HK-2 (cell line): Measurements from ENCODE around the gene MCFD2.
"Not testable (repeated sequence)": the region's sequence is repeated elsewhere in the genome, so short reads cannot be mapped to it uniquely, and the experiment has no call there.

ENCODE experiments used
- DNase-seq: peaks from one replicate; pipeline ENCODE4 v3.0.0-alpha.2; 2018; ENCODE audit not compliant: unreplicated experiment

MCFD2 gene

DNA sequence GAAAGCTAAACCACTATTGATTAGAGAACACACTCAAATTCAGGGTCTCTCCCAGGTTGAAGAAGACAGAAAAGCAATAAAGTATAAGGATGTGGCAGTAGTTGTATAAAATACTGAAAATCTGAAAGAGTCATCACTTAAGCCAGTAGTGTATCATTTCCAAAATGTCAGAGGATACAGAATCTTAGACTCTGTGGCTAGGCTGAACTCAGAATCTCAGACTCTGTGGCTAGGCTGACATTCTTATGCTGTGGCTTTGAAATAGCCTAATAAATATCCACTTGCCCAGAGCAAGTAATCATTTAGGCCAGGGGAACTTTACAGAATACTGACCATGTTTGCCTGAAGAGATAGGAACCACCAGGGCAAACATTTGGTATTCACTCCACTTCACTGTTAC, 13.1 kb downstream of the MCFD2 start:
- no peak for DNase-seq

DNA sequence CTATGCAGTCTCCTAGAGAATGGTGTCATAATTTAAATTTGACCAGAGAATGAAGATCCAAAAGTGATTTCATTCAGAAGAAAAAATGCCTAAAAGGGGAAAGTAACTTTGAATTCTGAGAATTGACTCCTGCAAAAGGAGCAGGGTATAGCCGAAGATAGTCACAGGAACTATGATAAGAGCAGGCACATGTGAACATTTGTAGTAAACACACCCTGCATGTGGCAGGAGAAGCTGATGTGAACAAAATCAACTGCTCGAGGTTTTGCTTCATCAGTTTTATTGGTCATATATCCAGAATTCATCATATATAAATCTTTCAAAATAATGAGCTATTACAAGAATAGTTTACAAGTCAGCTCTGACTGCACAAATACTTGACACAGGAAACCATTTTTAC, 14.0 kb downstream of the MCFD2 start:
- no peak for DNase-seq

DNA sequence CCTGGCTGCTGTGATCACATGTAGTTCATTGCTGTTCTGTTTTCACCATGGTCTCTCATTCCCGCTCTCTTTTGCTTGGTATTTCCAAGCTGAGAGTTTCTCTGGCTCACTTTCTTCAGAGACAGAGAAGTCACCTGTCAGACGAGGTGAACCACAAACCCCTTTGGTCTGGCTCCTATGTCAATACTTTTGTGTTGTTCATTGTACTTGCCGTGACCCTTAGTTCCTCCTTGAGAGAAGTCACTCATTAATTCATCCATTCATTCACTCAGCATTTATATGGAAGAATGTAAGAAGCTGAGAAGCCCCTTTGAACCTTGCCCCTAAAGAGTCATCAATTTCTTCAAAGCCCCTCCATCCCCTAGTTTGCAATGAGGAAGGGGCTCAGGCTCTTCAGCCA, 15.2 kb downstream of the MCFD2 start:
- DNase-seq: no peak

DNA sequence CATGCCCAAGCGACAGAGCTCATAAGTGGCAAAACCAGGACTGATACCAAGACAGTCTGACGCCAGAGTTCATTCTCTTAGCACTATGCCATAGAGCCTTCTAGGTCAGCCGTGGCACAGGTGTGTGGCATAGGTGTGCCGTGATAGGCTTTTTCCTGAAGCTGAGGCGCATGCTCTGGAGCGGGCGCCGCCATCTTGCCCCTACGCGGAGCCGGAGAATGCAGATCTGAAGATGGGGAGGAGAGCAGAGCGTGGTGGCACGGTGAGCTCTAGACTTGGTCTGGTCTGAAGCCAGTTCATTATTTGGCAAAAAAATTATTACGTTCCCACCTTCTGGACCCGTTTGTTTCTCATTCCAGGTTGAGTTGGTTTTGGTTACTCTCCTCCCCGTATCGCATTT, 16.6 kb downstream of the MCFD2 start:
- DNase-seq: no peak

DNA sequence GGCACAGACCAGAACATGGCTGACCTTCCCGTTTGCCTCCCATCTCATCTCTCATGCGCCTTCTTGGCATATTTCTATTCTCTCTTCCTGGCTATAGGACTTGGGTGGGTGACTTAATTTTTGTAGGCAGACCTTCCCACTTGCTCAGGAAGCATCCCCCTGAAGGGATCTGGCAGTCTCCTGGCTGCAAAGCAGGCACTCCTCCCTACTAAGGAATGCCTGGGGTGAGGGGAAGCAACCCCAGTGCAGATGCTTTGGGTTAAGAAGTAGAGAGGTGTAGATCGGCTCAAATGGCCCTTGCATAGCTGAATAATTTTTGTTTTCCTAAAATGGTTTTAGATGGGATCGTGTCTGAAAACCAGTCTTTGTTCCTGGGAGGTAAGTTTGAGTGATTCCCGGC, 17.6 kb downstream of the MCFD2 start:
- DNase-seq: no peak

DNA sequence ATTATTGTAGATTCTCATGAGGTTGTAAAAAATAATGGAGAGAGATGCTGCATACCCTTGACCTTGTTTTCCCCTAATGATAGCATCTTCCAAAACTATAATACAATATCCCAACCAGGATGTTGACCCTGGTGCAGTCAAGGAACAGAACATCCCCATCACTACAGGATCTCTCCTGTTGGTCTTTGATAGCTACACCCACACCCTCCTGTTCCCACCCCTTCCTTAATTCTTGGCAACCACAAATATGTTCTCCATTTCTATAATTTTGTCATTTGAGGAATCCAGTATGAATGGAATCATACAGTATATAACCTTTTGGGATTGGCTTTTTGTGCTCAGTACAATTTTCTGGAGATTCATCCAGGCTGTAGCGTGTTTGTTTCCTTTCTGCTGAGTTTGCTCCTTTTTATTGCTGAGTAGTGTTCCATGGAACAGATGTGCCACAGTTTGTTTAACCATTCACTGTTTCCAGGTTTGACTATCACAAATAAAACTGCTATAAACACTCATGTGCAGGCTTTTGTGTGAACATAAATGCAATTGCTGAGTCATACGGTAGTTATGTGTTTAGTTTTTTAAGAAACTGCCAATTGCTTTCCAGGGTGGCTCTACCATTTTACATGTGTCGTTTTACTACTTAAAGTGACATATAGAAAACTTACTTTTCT, 22.2 kb downstream of the MCFD2 start:
- DNase-seq: no peak

DNA sequence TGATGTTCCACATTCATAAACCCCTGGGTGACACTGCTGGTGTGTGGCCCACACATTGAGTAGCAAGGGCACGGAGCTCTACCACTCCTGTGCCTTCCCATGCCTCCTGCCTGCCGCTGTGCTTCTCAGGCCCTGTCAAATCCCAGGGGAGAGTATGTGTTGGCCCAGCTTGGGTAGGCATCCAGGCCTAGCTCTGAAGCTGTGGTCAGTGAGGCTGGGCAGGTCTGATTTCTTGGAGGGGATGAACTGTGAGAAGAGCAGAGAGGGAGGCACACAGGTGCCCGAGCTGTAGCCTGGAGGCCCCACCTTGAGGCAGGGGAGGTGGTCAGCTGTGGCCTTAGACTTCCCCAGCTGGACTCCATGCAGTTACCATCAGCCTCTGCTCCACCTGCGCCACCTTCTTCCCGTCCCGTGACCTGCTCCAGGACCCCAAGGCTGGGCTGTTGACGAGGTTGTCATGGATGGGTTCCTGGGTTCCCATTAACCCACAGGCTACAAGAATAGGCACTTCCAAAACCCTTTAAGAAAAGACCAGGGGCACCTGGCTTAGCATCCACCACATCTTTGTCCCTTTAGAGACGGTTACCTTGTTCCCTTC, 23.6 kb downstream of the MCFD2 start:
- no peak for DNase-seq

DNA sequence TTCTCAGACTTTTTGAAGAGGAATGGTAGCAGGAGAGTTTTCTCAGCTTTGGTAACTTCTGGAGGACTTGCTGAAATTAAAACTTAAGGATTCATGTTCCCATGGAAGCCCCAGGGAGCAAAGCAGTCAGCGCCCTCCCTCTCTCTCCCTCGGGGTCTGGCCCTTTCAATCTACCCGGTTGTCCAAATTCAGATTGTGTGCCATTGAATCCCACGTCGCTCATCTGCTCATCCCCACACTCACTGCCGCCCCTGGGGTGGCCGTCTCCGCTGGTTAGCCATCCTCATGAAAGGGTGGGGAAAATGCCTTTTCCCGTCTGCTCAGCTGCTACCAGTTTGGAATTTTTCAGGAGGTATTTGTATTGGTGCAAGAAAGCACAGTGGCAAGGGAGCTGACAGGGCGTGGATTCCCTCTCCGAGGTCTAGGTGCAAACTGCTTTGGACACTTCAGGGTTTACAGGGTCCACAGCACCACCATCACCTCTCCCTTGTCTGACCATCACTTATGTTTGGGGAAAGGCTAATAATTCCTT, 27.1 kb downstream of the MCFD2 start:
- DNase-seq: no peak

DNA sequence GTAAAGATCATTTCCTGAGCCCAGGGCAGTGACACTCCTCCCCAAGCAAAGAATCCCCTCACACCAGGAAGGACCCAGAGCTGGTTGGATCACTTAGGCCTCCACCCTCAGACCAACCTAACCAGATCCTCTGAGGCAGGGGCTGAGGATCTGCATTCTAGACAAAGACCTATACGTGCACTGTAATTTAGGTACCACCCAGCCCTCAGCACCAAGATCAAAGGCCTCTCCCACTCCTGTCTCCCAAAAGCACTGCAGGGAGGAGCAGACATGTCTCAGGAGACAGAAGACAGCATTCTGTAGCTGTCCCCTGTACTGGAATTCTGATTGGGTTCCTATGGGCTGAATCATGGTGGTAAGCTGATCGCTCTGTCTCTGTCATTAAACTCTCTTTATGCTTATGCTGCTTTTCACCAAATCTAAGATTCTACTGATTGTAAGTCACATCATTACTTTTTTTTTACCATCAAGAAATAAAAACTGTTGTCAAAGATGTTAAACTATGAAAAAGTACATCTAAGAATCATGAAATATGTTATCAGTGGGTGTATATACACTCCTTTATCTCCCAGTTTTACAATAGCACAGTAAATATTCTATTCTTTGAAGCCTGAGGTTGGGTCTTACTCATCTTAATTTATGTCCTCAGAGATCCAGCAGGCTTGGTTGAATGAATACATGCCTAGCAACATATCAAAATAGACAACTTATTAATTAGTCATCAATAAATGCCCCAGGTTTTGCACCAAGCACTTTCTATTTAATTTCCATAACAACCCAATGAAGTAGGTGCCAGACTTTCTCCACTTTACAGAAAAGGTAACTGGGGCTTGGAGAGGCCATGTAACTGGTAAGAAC, 28.3 kb downstream of the MCFD2 start:
- no peak for DNase-seq

DNA sequence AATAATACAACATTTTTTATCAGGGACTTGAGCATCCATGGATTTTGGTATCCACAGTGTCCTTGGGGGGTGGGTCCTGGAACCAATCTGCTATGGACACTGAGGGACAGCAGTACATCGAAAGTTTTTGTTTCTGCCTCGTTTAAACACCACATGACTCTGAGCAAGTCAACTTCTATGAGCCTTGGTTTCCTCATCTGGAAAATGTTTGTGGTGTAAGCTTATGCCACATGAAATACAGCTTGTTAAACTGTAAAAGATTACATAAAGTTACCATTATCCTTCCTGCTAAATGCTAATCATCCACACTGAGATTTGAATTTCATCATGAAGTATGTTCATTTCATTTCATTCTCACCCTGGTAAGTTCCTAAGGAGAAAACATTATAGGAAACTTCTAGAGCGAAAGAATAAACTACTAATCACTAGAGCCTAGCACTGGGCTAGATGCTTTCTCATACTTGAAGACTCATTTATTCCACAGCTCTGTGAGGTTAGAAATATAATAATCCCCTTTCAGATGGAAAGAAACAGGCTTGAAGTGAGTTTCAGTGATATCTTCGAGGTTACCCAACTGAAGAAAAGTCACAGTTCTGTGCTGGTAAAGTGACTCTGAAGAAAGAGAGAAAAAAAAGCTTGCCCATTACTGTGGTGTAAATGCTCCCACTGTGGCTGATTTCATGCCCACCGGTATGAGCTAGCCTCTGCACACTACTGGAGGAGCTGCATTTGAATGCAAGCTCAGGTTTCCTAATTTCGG, 29.2 kb downstream of the MCFD2 start:
- no peak for DNase-seq

DNA sequence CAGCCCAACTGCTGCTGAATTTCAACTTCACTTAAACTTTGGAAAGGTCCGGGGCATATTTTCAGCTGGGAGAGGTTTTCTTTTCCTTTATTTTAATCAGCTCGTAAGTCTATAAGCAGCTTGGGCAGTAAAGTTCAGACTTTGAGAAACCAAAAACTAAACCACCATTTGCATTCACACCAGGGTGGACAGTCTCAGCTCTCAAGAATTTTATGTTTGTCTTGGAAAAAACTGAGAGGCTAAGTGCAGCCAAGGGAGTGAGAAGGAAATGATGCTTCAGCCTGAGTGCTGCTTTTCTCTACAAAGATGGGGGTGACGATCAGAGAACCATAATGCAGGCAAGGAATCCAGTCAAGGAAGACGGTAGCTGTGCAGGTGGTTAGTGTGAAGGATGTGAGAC, 30.2 kb downstream of the MCFD2 start:
- no peak for DNase-seq

DNA sequence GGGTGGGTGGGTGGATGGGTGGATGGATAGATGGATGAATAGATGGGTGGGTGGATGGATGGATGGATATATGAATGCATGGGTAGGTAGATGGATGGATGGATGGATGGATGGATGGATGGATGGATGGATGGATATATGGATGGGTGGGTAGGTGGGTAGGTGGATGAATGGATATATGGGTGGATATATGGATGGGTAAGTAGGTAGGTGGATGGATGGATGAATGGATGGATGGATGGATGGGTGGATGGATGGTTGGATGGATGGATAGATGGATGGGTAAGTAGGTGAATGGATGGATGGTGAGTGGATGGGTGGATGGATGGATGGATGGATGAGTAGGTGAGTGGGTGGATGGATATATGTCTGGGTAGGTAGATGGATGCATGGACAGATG, 36.1 kb downstream of the MCFD2 start:
- DNase-seq: no peak

DNA sequence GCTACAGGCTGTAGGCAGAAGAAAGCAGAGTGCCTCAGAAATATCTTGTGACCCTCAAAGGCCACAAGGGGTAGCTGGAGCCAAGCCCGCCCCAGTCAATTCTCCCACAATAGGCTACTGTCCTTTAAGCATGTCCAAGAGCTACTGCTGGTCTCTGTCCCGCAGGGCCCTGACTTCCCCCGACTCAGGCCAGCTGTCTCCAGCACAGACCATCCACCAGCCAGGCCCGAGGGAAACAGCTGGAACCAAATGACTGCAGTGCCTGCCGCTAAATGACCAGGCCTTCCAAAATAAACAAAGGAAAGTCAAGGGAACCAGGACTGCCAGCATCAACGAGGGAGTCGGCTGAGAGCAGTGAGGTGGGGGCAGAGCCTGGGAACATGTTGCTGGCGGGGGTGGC, 36.7 kb downstream of the MCFD2 start:
- no peak for DNase-seq

DNA sequence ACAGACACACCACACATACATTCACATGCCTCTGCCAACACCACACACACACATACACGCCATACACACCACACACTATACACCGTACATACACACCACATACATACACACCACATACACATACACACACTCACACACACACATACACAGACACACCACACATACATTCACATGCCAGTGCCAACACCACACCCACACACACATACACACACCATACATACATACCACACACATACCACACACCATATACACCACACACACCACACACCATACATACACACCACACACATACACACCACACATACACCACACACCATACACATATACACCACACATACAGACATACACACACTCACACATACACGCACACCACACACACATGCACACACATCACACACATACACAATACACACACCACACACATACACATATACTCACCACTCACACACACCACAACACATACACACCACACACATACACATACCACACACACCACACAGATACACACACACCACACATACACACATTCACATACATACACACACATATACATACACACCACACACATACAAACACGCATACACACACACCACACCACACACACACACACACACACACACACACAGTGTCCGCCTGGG, 37.2 kb downstream of the MCFD2 start:
- DNase-seq: no peak

DNA sequence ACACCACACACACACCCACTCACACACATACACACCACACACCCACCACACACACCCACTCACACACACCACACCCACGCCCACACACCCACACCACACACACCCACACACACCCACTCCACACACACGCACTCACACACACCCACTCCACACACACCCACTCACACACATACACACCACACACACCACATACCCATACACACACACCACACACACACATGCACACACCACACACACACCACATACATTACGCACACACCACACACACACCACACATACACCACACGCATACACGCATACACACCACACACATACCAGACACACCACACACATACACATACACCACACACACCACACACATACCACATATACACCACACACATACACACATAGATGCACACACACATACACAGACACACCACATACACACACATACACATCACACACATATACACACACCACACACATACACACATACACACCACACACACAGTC, 37.9 kb downstream of the MCFD2 start:
- DNase-seq: no peak

DNA sequence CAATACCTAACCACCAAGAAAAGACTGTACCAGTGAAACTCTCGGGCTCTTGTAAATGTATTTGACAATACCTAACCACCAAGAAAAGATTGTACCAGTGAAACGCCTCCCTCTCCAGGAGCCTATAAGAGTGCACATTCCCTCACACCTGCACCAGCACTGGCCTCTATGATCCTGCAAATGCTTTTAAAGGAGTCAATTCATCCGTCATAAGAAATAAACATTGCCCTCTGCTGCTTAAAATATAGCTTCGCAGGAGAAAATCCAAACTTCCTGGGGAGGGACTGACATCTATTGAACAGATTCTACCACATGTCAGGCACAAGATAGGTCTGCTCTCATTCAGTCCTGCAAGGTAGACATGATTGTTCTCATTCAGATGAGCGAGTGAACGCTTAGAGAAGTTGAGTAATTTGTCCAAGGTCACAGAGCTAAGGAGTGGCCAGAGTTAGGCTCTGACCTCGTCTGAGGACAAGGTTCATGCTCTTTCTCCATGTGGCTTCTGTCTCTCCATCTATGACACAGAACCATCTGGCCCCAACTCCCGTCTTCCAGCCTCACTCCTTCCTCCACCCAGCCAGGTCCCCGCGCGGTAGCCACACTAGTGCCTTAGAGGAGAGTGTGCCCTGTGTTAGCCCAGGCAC, 38.7 kb downstream of the MCFD2 start:
- no peak for DNase-seq

DNA sequence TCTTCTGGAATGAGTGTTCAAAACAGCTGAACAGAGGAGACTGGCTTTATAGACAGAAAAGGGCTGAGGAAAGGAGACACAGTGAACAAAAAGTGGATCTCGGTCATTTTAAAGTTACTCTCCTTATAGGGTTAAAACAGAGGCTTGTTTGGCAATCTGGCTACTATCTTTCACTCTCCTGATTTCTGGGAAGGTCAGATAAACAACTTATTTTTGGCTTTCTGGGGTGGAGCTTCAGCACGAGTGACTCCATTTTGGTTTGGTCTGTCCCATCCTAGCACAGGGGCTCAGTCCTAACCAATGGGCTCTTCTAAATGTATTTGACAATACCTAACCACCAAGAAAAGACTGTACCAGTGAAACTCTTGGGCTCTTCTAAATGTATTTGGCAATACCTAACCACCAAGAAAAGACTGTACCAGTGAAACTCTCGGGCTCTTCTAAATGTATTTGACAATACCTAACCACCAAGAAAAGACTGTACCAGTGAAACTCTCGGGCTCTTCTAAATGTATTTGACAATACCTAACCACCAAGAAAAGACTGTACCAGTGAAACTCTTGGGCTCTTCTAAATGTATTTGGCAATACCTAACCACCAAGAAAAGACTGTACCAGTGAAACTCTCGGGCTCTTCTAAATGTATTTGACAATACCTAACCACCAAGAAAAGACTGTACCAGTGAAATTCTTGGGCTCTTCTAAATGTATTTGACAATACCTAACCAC, 39.5 kb downstream of the MCFD2 start:
- DNase-seq: not testable (repeated sequence)

DNA sequence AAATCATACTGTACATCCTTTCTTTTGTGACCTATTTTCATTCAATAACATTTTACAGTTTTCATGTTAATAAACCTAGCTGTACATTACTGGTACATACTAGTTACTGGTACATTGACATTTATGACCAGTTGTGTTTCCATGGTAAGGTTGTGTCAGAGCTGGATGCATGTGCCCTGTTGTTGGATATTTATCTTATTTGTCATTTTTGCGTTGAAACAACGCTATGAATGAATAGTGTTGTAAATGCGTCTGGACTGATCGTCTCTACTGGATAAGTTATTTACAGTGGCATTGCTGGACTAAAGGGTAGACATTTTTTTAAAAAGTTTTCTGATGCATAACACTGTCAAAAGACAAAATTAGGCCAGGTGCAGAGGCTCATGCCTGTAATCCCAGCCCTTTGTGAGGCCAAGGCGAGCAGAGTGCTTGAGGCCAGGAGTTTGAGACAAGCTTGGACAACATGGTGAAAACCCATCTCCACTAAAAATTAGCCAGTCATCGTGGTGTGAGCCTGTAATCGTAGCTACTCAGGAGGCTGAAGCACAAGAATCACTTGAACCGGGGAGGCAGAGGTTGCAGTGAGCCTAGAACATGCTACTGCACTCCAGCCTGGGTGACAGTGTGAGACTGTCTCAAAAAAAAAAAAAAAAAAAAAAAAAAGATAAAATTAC, 40.2 kb downstream of the MCFD2 start:
- DNase-seq: no peak

DNA sequence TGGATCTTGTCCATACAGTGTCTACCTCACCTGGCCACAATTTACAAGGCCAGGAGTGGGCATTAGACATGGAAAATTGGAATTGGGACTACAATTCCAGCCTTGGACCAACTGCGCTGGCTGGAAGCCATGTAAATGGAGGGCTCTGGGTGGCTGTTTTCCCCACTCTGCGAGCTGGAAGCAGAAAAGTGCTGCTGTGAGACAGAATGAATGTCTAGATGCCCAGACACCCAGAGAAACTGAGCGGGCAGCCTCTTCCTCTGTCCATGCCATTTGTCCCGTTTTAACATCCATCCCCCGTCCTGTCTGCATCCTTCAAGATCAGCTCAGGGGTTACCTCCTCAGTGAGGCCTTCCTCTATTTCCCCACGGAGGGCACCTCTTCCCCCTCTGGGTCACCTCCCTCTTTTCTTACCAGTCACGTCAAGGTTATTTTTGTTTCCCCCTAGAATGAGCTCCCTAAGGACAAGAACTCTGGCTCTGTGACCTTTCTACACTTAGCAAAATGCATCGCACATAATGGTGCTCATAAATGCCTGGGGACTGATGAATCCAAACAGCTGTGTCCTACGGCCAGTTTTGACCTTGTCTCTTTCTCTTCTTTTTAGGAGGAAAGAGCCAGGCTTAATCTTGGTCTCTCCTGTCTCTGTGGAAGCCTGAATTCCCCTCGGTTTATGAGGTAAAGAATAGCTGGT, 41.2 kb downstream of the MCFD2 start:
- no peak for DNase-seq
